IPS DF 6.9 (cell line): ENCODE data around the gene ZNF655.

Experiments used
- DNase-seq: peaks from one replicate; pipeline ENCODE4 v3.0.0-alpha.2; 2013; ENCODE audit warnings: low read depth, low spot score
- H3K27ac ChIP-seq: one replicate; pipeline ENCODE4 v1.5.1; 2013; ENCODE audit warnings: low read length, control low read depth
- H3K27me3 ChIP-seq: 2 replicates; pipeline ENCODE4 v1.6.1; 2013; ENCODE audit warnings: mild to moderate bottlenecking, low read length; ENCODE audit not compliant: control insufficient read depth, insufficient read depth
- H3K36me3 ChIP-seq: 2 replicates; pipeline ENCODE4 v1.6.1; 2013; ENCODE audit warnings: low read length; ENCODE audit not compliant: control insufficient read depth, insufficient read depth
- H3K4me1 ChIP-seq: 2 replicates; pipeline ENCODE4 v1.6.1; 2013; ENCODE audit warnings: low read length; ENCODE audit not compliant: control insufficient read depth, insufficient read depth
- H3K4me3 ChIP-seq: 2 replicates; pipeline ENCODE4 v1.5.1; 2013; ENCODE audit warnings: mild to moderate bottlenecking, low read length
- H3K9me3 ChIP-seq: 2 replicates; pipeline ENCODE4 v1.6.1; 2013; ENCODE audit warnings: low read length, inconsistent platforms; ENCODE audit not compliant: control insufficient read depth, insufficient read depth
- WGBS: extraction: QIAGEN DNeasy Blood & Tissue Kit; methylation state at CpG from one replicate; pipeline ENCODE4 v1.1.7; 2013; ENCODE audit warnings: mixed read lengths, missing lambda C conversion rate; ENCODE audit not compliant: insufficient read length, insufficient coverage; 5-methylcytosine and 5-hydroxymethylcytosine counted together

Gene ZNF655

GRCh38 chr7:99623091-99623693 is 64.8 kb downstream of the ZNF655 start:
- no CpG with 5 or more reads among the region's 7 CpGs for WGBS
- Histone ChIP-seq H3K27me3 (no peaks in the 10 kb centered on the region), H3K9me3 (no peaks in the 10 kb centered on the region), H3K4me3 (no peak overlapping the region), H3K36me3 (peaks cover 42% of the 10 kb centered on the region), H3K4me1 (no peaks in the 10 kb centered on the region), H3K27ac (no peak overlapping the region)
- DNase-seq: no peak

- H3K4me3 ChIP-seq: no peak overlapping the region
- 0 out of 2 replicates have a peak, but pooled peaks cover 1% of the 10 kb centered on the region for H3K4me1 ChIP-seq
- H3K27ac ChIP-seq: no peak overlapping the region
- no peak for DNase-seq
- H3K9me3 ChIP-seq: no peaks in the 10 kb centered on the region
- peaks cover 40% of the 10 kb centered on the region for H3K36me3 ChIP-seq
- no peaks in the 10 kb centered on the region for H3K27me3 ChIP-seq
- WGBS: no CpG with 5 or more reads among the region's 9 CpGs
Measured at GRCh38 chr7:99623702-99624447, 65.4 kb downstream of the ZNF655 start.

- WGBS: no CpG with 5 or more reads among the region's 16 CpGs
- no peaks in the 10 kb centered on the region for H3K9me3 ChIP-seq
- H3K36me3 ChIP-seq: peaks cover 42% of the 10 kb centered on the region
- H3K4me3 ChIP-seq: no peak overlapping the region
- H3K27ac ChIP-seq: no peak overlapping the region
- no peaks in the 10 kb centered on the region for H3K27me3 ChIP-seq
- no peak for DNase-seq
- H3K4me1 ChIP-seq: 0 out of 2 replicates have a peak, but pooled peaks cover 1% of the 10 kb centered on the region
Measured at GRCh38 chr7:99624484-99624883, 66.0 kb downstream of the ZNF655 start.

GRCh38 chr7:99625321-99625720 is 66.9 kb downstream of the ZNF655 start:
- Histone ChIP-seq H3K27ac (no peak overlapping the region), H3K4me1 (0 out of 2 replicates have a peak, but pooled peaks cover 1% of the 10 kb centered on the region), H3K9me3 (no peaks in the 10 kb centered on the region), H3K4me3 (no peak overlapping the region), H3K36me3 (peaks cover 46% of the 10 kb centered on the region), H3K27me3 (no peaks in the 10 kb centered on the region)
- no CpG with 5 or more reads among the region's 5 CpGs for WGBS
- DNase-seq: no peak

- no peak for DNase-seq
- no CpG with 5 or more reads among the region's 4 CpGs for WGBS
- no peaks in the 10 kb centered on the region for H3K9me3 ChIP-seq
- H3K27me3 ChIP-seq: no peaks in the 10 kb centered on the region
- H3K4me3 ChIP-seq: no peak overlapping the region
- H3K27ac ChIP-seq: no peak overlapping the region
- H3K36me3 ChIP-seq: peaks cover 48% of the 10 kb centered on the region
- H3K4me1 ChIP-seq: 0 out of 2 replicates have a peak, but pooled peaks cover 1% of the 10 kb centered on the region
Measured at GRCh38 chr7:99625961-99626360, 67.5 kb downstream of the ZNF655 start.
